Stimulated activated CD8-positive, alpha-beta memory T cell treated with anti-CD3 and anti-CD28 coated beads, Interleukin-4, amount 100 ng/mL, for 24 hours (primary cell): ENCODE results near the gene RFESD.
"Not testable (repeated sequence)": the region's sequence is repeated elsewhere in the genome, so short reads cannot be mapped to it uniquely, and the experiment has no call there.

Experiments
- DNase-seq: peaks from one replicate; pipeline ENCODE4 v3.0.0-alpha.2; 2020; ENCODE audit warnings: low read depth

RFESD gene

GRCh38 chr5:95628933-95629332, 17.6 kb upstream of the RFESD start:
- DNase-seq, result no peak

- DNase-seq, result no peak
These were observed 16.1 kb upstream of the RFESD start for GRCh38 chr5:95630394-95630917.

GRCh38 chr5:95631255-95631958, 15.2 kb upstream of the RFESD start:
- DNase-seq, result no peak

- DNase-seq, result peak; percentile 24
These were observed 14.4 kb upstream of the RFESD start for GRCh38 chr5:95631991-95632675.

- not testable (repeated sequence) for DNase-seq
These were observed 13.6 kb upstream of the RFESD start for GRCh38 chr5:95632942-95633341.

- DNase-seq, result no peak
These were observed 12.9 kb upstream of the RFESD start for GRCh38 chr5:95633671-95634070.

GRCh38 chr5:95634081-95634480, 12.5 kb upstream of the RFESD start:
- no peak for DNase-seq

- DNase-seq, result no peak
These were observed 7.9 kb upstream of the RFESD start for GRCh38 chr5:95638632-95639031.

- no peak for DNase-seq
These were observed 4.8 kb upstream of the RFESD start for GRCh38 chr5:95641741-95642220.

- DNase-seq, result no peak
These were observed 3.4 kb upstream of the RFESD start for GRCh38 chr5:95643152-95643551.

GRCh38 chr5:95644351-95645042, 2.1 kb upstream of the RFESD start:
- DNase-seq, result peak; percentile 25

GRCh38 chr5:95646226-95646568, 380 bp upstream of the RFESD start:
- not testable (repeated sequence) for DNase-seq

- no peak for DNase-seq
These were observed 1.6 kb downstream of the RFESD start for GRCh38 chr5:95647886-95648860.

- no peak for DNase-seq
These were observed 2.7 kb downstream of the RFESD start for GRCh38 chr5:95649274-95649673.

GRCh38 chr5:95649842-95650620, 3.5 kb downstream of the RFESD start:
- DNase-seq, result no peak

- no peak for DNase-seq
These were observed 6.3 kb downstream of the RFESD start for GRCh38 chr5:95652849-95653248.

GRCh38 chr5:95654196-95654595, 7.6 kb downstream of the RFESD start:
- DNase-seq, result no peak

GRCh38 chr5:95655575-95655974, 9.0 kb downstream of the RFESD start:
- DNase-seq, result no peak

GRCh38 chr5:95660060-95660459, 13.5 kb downstream of the RFESD start:
- no peak for DNase-seq

- DNase-seq, result no peak
These were observed 16.4 kb downstream of the RFESD start for GRCh38 chr5:95662946-95663345.
